Subcutaneous adipose tissue (tissue), 4 donors: ENCODE results near the gene ETFB. TPM values are rescaled to one million over a fixed set of nuclear protein-coding genes. Genes with fewer than 3 reads are reported as not detected.

ENCODE experiments used
- CTCF ChIP-seq: fragments of 450-650 bp; IDR thresholded peaks from one replicate; pipeline ENCODE4 v1.5.1; 2016; ENCODE audit warnings: low read depth, mild to moderate bottlenecking, control low read depth, antibody characterized with exemption, moderate library complexity
- total RNA-seq, 4 donors: library from RNA; depleted of rRNA; stranded (reverse); fragments of >200 nt; gene quantifications; one replicate each; pipeline ENCODE4 v1.1.0, GENCODE V29; 2016

The ETFB gene
- 100 to 1,000 TPM; 116 to 444 (median 155) TPM for total RNA-seq

- TF ChIP-seq CTCF = no peak
Observed at GRCh38 chr19:51365965-51366388, at the start of gene ETFB. Gene ETFB (minus strand): TSS chr19:51366388. CDS start chr19:51366326, 62 bp downstream.

GRCh38 chr19:51415187-51415586, 49.0 kb upstream of the ETFB start:
- TF ChIP-seq CTCF = no peak

- TF ChIP-seq CTCF = no peak
Observed at GRCh38 chr19:51410950-51411748, 45.0 kb upstream of the ETFB start.

- no peak for TF ChIP-seq CTCF
Observed at GRCh38 chr19:51407511-51408131, 41.4 kb upstream of the ETFB start.

GRCh38 chr19:51402117-51402516, 35.9 kb upstream of the ETFB start:
- no peak for TF ChIP-seq CTCF

GRCh38 chr19:51399231-51399630, 33.0 kb upstream of the ETFB start:
- TF ChIP-seq CTCF = no peak

GRCh38 chr19:51398096-51398704, 32.0 kb upstream of the ETFB start:
- TF ChIP-seq CTCF = no peak
